GM12874 (cell line): ENCODE results near the gene CCNDBP1.

ENCODE experiments used
- CTCF ChIP-seq: IDR thresholded peaks from 2 replicates; pipeline ENCODE4 v1.5.1; 2011; ENCODE audit warnings: low read depth, mild to moderate bottlenecking, control low read depth, low read length, moderate library complexity; ENCODE audit not compliant: insufficient read depth

The CCNDBP1 gene

GRCh38 chr15:43214592-43215295 is 29.5 kb downstream of the CCNDBP1 start:
- TF ChIP-seq CTCF = no peak

- no peak for TF ChIP-seq CTCF
Observed at GRCh38 chr15:43215961-43216360, 30.8 kb downstream of the CCNDBP1 start.

GRCh38 chr15:43218908-43219706 is 33.9 kb downstream of the CCNDBP1 start:
- TF ChIP-seq CTCF = peak; percentile 26; the same call in 1 of the 2 replicates

- no peak for TF ChIP-seq CTCF
Observed at GRCh38 chr15:43219929-43220928, 35.0 kb downstream of the CCNDBP1 start.

- TF ChIP-seq CTCF = no peak
Observed at GRCh38 chr15:43220991-43221403, 35.8 kb downstream of the CCNDBP1 start, which contains the start of gene EPB42. Gene EPB42, minus strand, starts transcription at chr15:43221018. Its CDS starts 193 bp downstream, at chr15:43220825.

GRCh38 chr15:43221422-43221821 is 36.2 kb downstream of the CCNDBP1 start:
- no peak for TF ChIP-seq CTCF
